Activated effector memory CD4-positive, alpha-beta T cell treated with Interleukin-2 at 50 U/mL for 16 hours (primary cell): ENCODE results near the gene ABCD1.

Source experiments
- DNase-seq: peaks from one replicate; pipeline ENCODE4 v3.0.0-alpha.2; 2020

Gene ABCD1

GRCh38 chrX:153775293-153776119 lies 50.9 kb downstream of the ABCD1 start:
- no peak for DNase-seq

GRCh38 chrX:153776120-153776599 lies 51.5 kb downstream of the ABCD1 start:
- DNase-seq = no peak

- no peak for DNase-seq
Observed at GRCh38 chrX:153776611-153777045, 52.0 kb downstream of the ABCD1 start.

GRCh38 chrX:153777261-153778090 lies 52.8 kb downstream of the ABCD1 start:
- no peak for DNase-seq

- DNase-seq = no peak
Observed at GRCh38 chrX:153778181-153778580, 53.5 kb downstream of the ABCD1 start.

GRCh38 chrX:153778684-153779101 lies 54.0 kb downstream of the ABCD1 start:
- no peak for DNase-seq

GRCh38 chrX:153779891-153780677 lies 55.4 kb downstream of the ABCD1 start:
- no peak for DNase-seq

- DNase-seq = no peak
Observed at GRCh38 chrX:153780678-153781427, 56.2 kb downstream of the ABCD1 start, which contains the start of gene SRPK3. TSS of gene SRPK3 (plus strand) at chrX:153781041. CDS start at chrX:153781087, 46 bp downstream.

- no peak for DNase-seq
Observed at GRCh38 chrX:153781428-153782047, 56.9 kb downstream of the ABCD1 start.

GRCh38 chrX:153782313-153782712 lies 57.7 kb downstream of the ABCD1 start:
- DNase-seq = no peak

GRCh38 chrX:153782871-153783270 lies 58.2 kb downstream of the ABCD1 start:
- no peak for DNase-seq

GRCh38 chrX:153783378-153784013 lies 58.8 kb downstream of the ABCD1 start:
- DNase-seq = no peak

GRCh38 chrX:153784325-153784967 lies 59.8 kb downstream of the ABCD1 start:
- no peak for DNase-seq

GRCh38 chrX:153786669-153787068 lies 62.0 kb downstream of the ABCD1 start:
- DNase-seq = no peak

- DNase-seq = no peak
Observed at GRCh38 chrX:153789654-153790053, 65.0 kb downstream of the ABCD1 start.

GRCh38 chrX:153791104-153791852 lies 66.6 kb downstream of the ABCD1 start:
- no peak for DNase-seq

- DNase-seq = no peak
Observed at GRCh38 chrX:153792368-153792767, 67.7 kb downstream of the ABCD1 start.

- no peak for DNase-seq
Observed at GRCh38 chrX:153793291-153793690, 68.6 kb downstream of the ABCD1 start.
